HFF-Myc (cell line): ENCODE measurements around the gene FAF1.
"Not testable (repeated sequence)": the region's sequence is repeated elsewhere in the genome, so short reads cannot be mapped to it uniquely, and the experiment has no call there.

Experiments
- DNase-seq: peaks from one replicate; pipeline ENCODE4 v3.0.0-alpha.2; 2011; ENCODE audit warnings: low read depth; ENCODE audit errors: extremely low read depth
- H3K4me3 ChIP-seq: replicated peaks from 2 replicates; pipeline ENCODE4 v1.5.1; 2011; ENCODE audit warnings: low read depth, mild to moderate bottlenecking, control low read depth, low read length
- CTCF ChIP-seq: IDR thresholded peaks from 2 replicates; pipeline ENCODE4 v1.5.1; 2012; ENCODE audit warnings: mild to moderate bottlenecking, low read depth, low read length, control low read depth; ENCODE audit errors: missing control alignments

Gene FAF1

GRCh38 chr1:50831300-50832061 is 128.6 kb downstream of the FAF1 start:
- no peak overlapping the region for H3K4me3 ChIP-seq
- no peak for TF ChIP-seq CTCF
- DNase-seq = no peak

DNA sequence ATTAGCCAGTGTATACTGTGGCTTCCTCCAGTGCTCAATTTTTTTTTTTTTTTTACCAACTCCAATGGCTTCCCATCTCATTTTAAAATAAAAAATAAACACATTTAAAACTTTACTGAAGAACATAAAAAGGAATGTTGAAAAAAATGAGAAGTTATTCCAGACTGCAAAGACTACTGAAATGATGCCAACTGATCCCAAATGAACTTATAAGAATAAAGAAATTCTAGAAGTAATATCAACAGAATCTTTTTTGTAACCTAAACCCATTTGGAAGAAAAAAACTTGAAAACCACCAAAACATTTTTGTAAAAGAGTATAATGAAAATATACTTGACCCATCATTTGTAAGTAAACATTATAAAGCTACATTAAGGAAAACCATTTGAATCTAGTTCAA is 129.4 kb downstream of the FAF1 start:
- no peak overlapping the region for H3K4me3 ChIP-seq
- DNase-seq = no peak
- TF ChIP-seq CTCF = no peak

DNA sequence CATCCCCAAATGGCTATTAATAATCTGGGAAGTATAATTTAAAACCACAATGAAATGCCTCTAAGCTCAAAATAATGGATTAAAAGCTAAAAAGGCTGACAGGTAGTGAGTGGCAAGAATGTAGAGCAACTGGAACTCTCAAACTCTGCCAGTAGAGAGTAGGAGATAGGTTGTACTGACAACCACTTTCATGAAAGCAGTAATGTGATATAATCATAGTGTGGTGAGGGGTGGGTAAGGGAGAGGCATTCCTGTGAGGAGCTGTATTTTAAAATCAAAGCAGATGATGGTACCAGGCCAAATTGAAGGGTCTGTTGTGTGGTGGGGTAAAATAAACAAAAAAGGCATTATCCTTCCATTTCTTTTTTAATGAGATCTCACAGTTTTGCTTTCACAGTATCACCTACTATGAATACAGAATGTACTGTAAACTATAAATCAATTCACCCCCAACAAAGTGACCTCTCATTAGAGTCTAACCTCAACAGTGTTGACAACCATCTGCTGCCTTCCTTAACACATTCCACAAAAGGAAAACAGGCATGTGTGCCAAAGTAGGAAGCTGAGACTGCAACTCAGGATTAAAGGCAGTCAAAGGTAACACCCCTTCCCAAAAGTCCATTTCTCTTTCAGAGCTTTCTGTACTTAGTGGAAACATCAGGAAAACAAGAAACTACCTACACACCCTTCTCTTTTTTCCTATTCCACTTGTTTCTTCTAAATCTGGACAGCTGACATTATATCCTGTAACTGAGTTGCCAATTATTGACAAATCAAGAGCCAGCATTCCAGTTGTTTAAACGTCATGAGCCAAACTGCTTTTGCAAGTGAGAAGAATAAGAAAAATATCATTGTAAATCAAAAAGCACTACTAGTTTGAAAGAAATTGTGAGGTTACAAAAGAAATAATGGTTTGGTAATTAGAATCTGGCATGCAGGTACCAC is 130.8 kb downstream of the FAF1 start:
- no peak for DNase-seq
- H3K4me3 ChIP-seq = no peak overlapping the region
- TF ChIP-seq CTCF = no peak

GRCh38 chr1:50827546-50827945 is 132.5 kb downstream of the FAF1 start:
- DNase-seq = no peak
- no peak for TF ChIP-seq CTCF
- no peak overlapping the region for H3K4me3 ChIP-seq

- not testable (repeated sequence) for H3K4me3 ChIP-seq, DNase-seq
Observed at GRCh38 chr1:50826792-50827191, 133.3 kb downstream of the FAF1 start.

DNA sequence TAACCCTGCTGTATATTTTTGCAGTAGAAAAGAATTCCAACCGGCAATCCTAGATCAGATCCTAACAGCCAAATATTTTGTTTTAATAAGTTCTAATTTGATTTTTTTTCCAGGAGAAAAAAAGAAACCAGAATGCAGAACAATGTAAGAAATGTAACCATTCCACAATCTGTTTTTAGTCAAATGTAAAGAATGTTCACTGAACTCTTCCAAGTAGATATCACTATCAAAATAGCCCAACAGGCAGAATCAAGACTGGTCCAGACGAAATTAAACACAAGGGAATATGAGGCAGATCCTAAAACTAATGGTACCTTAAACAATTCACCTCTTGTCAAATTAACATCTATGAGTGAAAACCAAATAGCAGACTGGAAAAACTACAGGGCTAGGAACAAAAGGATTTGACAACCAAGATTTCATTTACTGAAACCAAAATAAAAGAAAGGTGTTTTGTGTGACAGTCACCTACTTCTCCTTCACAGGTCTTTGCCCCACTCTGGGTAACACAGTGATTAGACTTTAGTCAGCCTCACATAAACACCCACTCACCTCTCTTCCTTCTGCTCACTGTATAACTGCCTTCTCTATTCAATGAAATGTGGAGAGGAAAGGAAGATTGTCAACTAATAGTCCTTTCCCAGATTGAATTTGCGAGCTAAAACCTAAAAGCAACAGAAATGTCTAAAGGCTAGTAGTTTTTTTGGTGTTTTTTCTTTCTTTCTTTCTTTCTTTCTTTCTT is 137.9 kb downstream of the FAF1 start:
- no peak for TF ChIP-seq CTCF
- no peak overlapping the region for H3K4me3 ChIP-seq
- DNase-seq = no peak
